ENCODE measurements around the gene CPNE6. TPM values are rescaled to one million over a fixed set of nuclear protein-coding genes. Genes with fewer than 3 reads are reported as not detected.
A peak's percentile ranks its signal among the peaks of the same experiment; 100 is the strongest.

CPNE6 gene
- total and polyA plus RNA-seq, 4 experiments from 2014 or later, result 0.04 TPM; not detected in 3

- H3K36me3 Mint-ChIP-seq, result no peaks in the 10 kb centered on the region
- ChIA-PET CTCF (ENCODE audit: partially characterized antibody) (interaction anchor here (0.7 to 17.4 kb wide), 32 partner anchors 8 to 373 kb away, joined by 3 to 475 read pairs (median 5); partner anchors contain the start of genes CPNE6, DCAF11, DHRS4L2 and IRF9), POLR2A (ENCODE audit: partially characterized antibody) (interaction anchor here (0.8 to 3.6 kb wide), 16 partner anchors 8 to 233 kb away, joined by 3 to 55 read pairs (median 7); partner anchors contain the start of genes DCAF11, EMC9, IRF9 and MDP1)
- no peak overlapping the region for H3K4me3 ChIP-seq (ENCODE audit: low read length in 2 of 2)
- peaks cover 2% of the 10 kb centered on the region for H3K4me1 ChIP-seq (ENCODE audit: insufficient read depth, low read length)
- DNase-seq, result no peak
- no peak overlapping the region for H3K27ac ChIP-seq (ENCODE audit: low read depth, low read length)
- H3K4me1 Mint-ChIP-seq, result peaks cover 6 to 14% (median 8%) of the 10 kb centered on the region in 4 donors
- H3K27ac Mint-ChIP-seq, result peak overlapping the region in 2 of 7 donors; percentile 4 to 41
- no peaks in the 10 kb centered on the region for H3K27me3 ChIP-seq (ENCODE audit: insufficient read depth, low read length)
- intact Hi-C loops (cut with micrococcal nuclease), result loop anchor here (1.0 to 5.0 kb wide), 8 partner anchors 32 to 379 kb away; partner anchors contain the start of genes IRF9 and PCK2
- H3K4me3 Mint-ChIP-seq, result no peak overlapping the region
- peaks cover 0 to 1% (median 0%) of the 10 kb centered on the region in 8 donors for H3K9me3 Mint-ChIP-seq
- no peaks in the 10 kb centered on the region for H3K36me3 ChIP-seq (ENCODE audit: insufficient read depth, low read length)
- H3K9me3 ChIP-seq (ENCODE audit: control insufficient read depth in 1 of 2, low read length in 2 of 2), result no peaks in the 10 kb centered on the region
- H3K27me3 Mint-ChIP-seq, result peaks cover 6% of the 10 kb centered on the region in 2 donors
These were observed 13.5 kb upstream of the CPNE6 start for GRCh38 chr14:24057867-24058259.

DNA sequence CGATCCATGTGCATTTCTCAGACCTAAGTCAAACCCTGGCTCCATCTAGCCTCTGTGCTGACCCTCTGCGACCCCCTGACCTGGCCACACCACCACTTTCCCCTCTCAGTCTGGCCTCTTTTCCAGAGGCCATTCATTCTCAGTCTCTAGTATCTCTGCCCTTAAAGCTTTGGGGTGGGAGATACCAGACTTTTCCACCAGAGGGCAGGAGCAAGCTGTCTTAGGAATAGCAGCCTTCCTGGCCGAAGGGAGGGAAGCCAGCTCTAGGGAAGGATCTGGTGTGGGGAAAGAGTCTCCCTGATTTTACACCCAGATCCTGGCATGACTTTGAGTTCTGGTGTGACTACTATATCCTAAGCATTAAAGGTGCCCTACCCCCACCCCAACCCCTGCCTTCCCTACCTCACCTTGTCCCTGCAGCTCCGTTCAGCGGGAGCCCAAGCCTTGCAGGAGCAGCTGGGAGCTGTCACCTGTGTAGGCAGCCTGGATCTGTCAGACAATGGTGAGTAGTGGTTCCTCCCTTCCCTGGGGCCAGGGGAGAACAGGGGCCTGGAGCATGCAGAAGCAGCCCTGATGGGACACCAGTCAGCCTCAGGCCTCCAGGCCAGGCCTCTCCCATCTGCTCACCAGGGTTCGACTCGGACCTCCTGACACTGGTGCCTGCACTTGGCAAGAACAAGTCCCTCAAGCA lies 13.0 kb upstream of the CPNE6 start:
- CTCF ChIA-PET (ENCODE audit: partially characterized antibody), result interaction anchor here (0.7 to 17.4 kb wide), 31 partner anchors 8 to 373 kb away, joined by 3 to 475 read pairs (median 5); partner anchors contain the start of genes CPNE6, DCAF11, IRF9 and KHNYN
- Histone ChIP-seq H3K9me3 (ENCODE audit: control insufficient read depth in 1 of 2, low read length in 2 of 2) (no peaks in the 10 kb centered on the region), H3K4me3 (ENCODE audit: low read length in 2 of 2) (no peak overlapping the region), H3K36me3 (ENCODE audit: insufficient read depth, low read length) (no peaks in the 10 kb centered on the region), H3K4me1 (ENCODE audit: insufficient read depth, low read length) (no peaks in the 10 kb centered on the region), H3K27me3 (ENCODE audit: insufficient read depth, low read length) (no peaks in the 10 kb centered on the region), H3K27ac (ENCODE audit: low read depth, low read length) (no peak overlapping the region)
- intact Hi-C loops (cut with micrococcal nuclease), result loop anchor here (1.0 to 5.0 kb wide), 8 partner anchors 32 to 379 kb away; partner anchors contain the start of genes IRF9 and PCK2
- H3K27ac Mint-ChIP-seq, result peak overlapping the region in 6 of 7 donors; percentile 10 to 81 (median 36)
- peaks cover 2% of the 10 kb centered on the region in 2 donors for H3K27me3 Mint-ChIP-seq
- H3K9me3 Mint-ChIP-seq, result peaks cover 0 to 2% (median 0%) of the 10 kb centered on the region in 8 donors
- peak overlapping the region in 1 of 8 donors; percentile 59 for H3K4me3 Mint-ChIP-seq
- H3K4me1 Mint-ChIP-seq, result peaks cover 2 to 8% (median 3%) of the 10 kb centered on the region in 4 donors
- no peaks in the 10 kb centered on the region for H3K36me3 Mint-ChIP-seq
- peak; percentile 49 to 63 (median 61) for DNase-seq
- POLR2A ChIA-PET (ENCODE audit: partially characterized antibody), result interaction anchor here (0.6 to 3.6 kb wide), 16 partner anchors 9 to 233 kb away, joined by 3 to 55 read pairs (median 7); partner anchors contain the start of genes CHMP4A, DCAF11, EMC9 and IRF9

DNA sequence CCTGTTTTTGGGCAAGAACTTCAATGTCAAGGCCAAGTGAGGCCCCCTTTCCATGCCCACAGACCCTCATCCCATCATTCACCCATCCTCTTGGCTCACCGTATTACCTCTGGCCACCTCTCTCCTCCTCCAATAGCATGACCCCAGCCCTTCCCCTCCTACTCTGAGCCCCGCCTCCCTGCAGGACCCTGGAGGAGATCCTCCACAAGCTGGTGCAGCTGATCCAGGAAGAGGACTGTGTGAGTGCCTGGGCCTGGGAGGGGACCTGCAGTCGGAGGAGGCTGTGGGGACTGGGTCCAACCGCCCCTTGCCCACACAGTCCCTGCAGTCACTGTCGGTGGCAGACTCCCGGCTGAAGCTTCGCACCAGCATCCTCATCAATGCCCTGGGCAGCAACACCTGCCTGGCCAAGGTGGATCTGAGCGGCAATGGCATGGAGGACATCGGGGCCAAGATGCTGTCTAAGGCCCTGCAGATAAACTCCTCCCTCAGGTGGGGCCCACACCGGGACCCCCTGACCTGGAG lies 12.3 kb upstream of the CPNE6 start:
- intact Hi-C loops (cut with micrococcal nuclease), result loop anchor here (1.0 to 5.0 kb wide), 8 partner anchors 31 to 378 kb away; partner anchors contain the start of genes IRF9 and PCK2
- Histone ChIP-seq H3K4me3 (ENCODE audit: low read length in 2 of 2) (no peak overlapping the region), H3K4me1 (ENCODE audit: insufficient read depth, low read length) (no peaks in the 10 kb centered on the region), H3K27ac (ENCODE audit: low read depth, low read length) (no peak overlapping the region), H3K36me3 (ENCODE audit: insufficient read depth, low read length) (no peaks in the 10 kb centered on the region), H3K27me3 (ENCODE audit: insufficient read depth, low read length) (no peaks in the 10 kb centered on the region), H3K9me3 (ENCODE audit: control insufficient read depth in 1 of 2, low read length in 2 of 2) (no peaks in the 10 kb centered on the region)
- Mint-ChIP-seq H3K9me3 (peaks cover 0 to 2% (median 0%) of the 10 kb centered on the region in 8 donors), H3K36me3 (no peaks in the 10 kb centered on the region), H3K27ac (peak overlapping the region in 2 of 7 donors; percentile 30 to 81), H3K4me1 (peaks cover 2 to 6% (median 3%) of the 10 kb centered on the region in 4 donors), H3K4me3 (no peak overlapping the region), H3K27me3 (peaks cover 0 to 2% of the 10 kb centered on the region in 2 donors)
- ChIA-PET CTCF (ENCODE audit: partially characterized antibody) (interaction anchor here (0.7 to 17.4 kb wide), 23 partner anchors 9 to 372 kb away, joined by 3 to 475 read pairs (median 6); partner anchors contain the start of genes CPNE6, DCAF11, IRF9 and KHNYN), POLR2A (ENCODE audit: partially characterized antibody) (interaction anchor here (0.6 to 3.6 kb wide), 12 partner anchors 22 to 112 kb away, joined by 3 to 55 read pairs (median 16); partner anchors contain the start of genes DCAF11, EMC9, IRF9 and NRL)
- no peak for DNase-seq

DNA sequence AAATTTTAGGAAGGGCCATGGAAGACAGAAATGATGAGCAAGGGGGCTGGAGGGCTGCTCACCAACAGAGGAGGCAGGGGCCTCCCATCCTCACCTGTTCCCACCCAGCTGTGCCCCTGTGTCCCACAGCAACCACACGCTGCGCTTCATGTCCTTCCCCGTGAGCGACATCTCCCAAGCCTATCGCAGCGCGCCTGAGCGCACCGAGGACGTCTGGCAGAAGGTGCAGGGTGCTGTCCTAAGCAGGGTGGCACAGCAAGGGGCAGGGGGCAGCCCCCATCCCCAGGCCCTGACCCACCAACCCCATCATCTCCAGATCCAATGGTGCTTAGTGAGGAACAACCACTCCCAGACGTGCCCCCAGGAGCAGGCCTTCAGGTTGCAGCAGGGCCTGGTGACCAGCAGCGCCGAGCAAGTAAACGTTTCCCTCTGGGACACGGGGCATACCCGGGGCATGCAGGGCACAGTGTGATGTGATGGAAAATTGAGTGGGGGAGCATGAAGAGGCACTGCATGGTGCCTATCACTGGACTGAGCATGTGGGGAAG lies 11.4 kb upstream of the CPNE6 start:
- ChIA-PET CTCF (ENCODE audit: partially characterized antibody) (interaction anchor here (4.0 to 17.4 kb wide), 4 partner anchors 23 to 101 kb away, joined by 49 to 475 read pairs (median 244); partner anchors contain the start of genes IRF9 and PCK2), POLR2A (ENCODE audit: partially characterized antibody) (interaction anchor here (1.0 to 1.3 kb wide), 2 partner anchors 34 to 49 kb away, joined by 3 read pairs; partner anchors contain the start of gene PCK2)
- Histone ChIP-seq H3K4me3 (ENCODE audit: low read length in 2 of 2) (no peak overlapping the region), H3K9me3 (ENCODE audit: control insufficient read depth in 1 of 2, low read length in 2 of 2) (no peaks in the 10 kb centered on the region), H3K36me3 (ENCODE audit: insufficient read depth, low read length) (no peaks in the 10 kb centered on the region), H3K4me1 (ENCODE audit: insufficient read depth, low read length) (no peaks in the 10 kb centered on the region), H3K27ac (ENCODE audit: low read depth, low read length) (no peak overlapping the region), H3K27me3 (ENCODE audit: insufficient read depth, low read length) (no peaks in the 10 kb centered on the region)
- H3K9me3 Mint-ChIP-seq, result peaks cover 0 to 2% (median 0%) of the 10 kb centered on the region in 8 donors
- H3K36me3 Mint-ChIP-seq, result no peaks in the 10 kb centered on the region
- no peak for DNase-seq
- no peak overlapping the region for H3K27ac Mint-ChIP-seq
- peaks cover 2 to 6% (median 3%) of the 10 kb centered on the region in 4 donors for H3K4me1 Mint-ChIP-seq
- intact Hi-C loops (cut with micrococcal nuclease), result loop anchor here (5.0 kb wide), 1 partner anchor 377 kb away; no protein-coding TSS in a partner anchor
- no peak overlapping the region for H3K4me3 Mint-ChIP-seq
- peaks cover 0 to 2% of the 10 kb centered on the region in 2 donors for H3K27me3 Mint-ChIP-seq

DNA sequence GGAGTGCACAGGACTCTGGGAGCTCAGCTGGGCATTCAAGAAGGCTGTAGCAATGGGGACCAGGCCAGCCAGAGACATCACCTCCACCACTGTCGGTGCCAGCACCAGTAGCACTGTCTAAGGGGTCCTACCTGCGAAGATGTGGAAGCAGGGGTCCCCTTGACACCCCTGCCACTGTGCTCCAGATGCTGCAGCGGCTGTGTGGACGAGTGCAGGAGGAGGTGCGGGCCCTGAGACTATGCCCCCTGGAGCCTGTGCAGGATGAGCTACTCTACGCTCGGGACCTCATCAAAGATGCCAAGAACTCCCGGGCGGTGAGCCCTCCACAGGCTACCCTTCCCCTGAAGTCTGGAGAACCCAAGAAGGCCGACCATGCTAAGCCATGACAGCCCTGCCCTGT lies 10.9 kb upstream of the CPNE6 start:
- no peak for DNase-seq

GRCh38 chr14:24060984-24061913 lies 10.1 kb upstream of the CPNE6 start:
- no peak overlapping the region for H3K4me3 Mint-ChIP-seq
- H3K4me1 ChIP-seq (ENCODE audit: insufficient read depth, low read length), result no peaks in the 10 kb centered on the region
- H3K27me3 ChIP-seq (ENCODE audit: insufficient read depth, low read length), result no peaks in the 10 kb centered on the region
- no peaks in the 10 kb centered on the region for H3K36me3 ChIP-seq (ENCODE audit: insufficient read depth, low read length)
- CTCF ChIA-PET (ENCODE audit: partially characterized antibody), result interaction anchor here (0.6 to 17.4 kb wide), 6 partner anchors 10 to 235 kb away, joined by 3 to 475 read pairs (median 49); partner anchors contain the start of genes CARMIL3 and PCK2
- DNase-seq, result no peak
- H3K27ac Mint-ChIP-seq, result peak overlapping the region in 1 of 7 donors; percentile 12
- peaks cover 2 to 6% (median 3%) of the 10 kb centered on the region in 4 donors for H3K4me1 Mint-ChIP-seq
- no peaks in the 10 kb centered on the region for H3K9me3 ChIP-seq (ENCODE audit: control insufficient read depth in 1 of 2, low read length in 2 of 2)
- H3K27ac ChIP-seq (ENCODE audit: low read depth, low read length), result no peak overlapping the region
- H3K9me3 Mint-ChIP-seq, result peaks cover 0 to 2% (median 0%) of the 10 kb centered on the region in 8 donors
- H3K27me3 Mint-ChIP-seq, result peaks cover 0 to 2% of the 10 kb centered on the region in 2 donors
- H3K4me3 ChIP-seq (ENCODE audit: low read length in 2 of 2), result no peak overlapping the region
- POLR2A ChIA-PET (ENCODE audit: partially characterized antibody), result interaction anchor here (0.9 to 1.3 kb wide), 3 partner anchors 33 to 53 kb away, joined by 3 to 4 read pairs (median 3); partner anchors contain the start of genes DCAF11 and PCK2
- no peaks in the 10 kb centered on the region for H3K36me3 Mint-ChIP-seq
- intact Hi-C loops (cut with micrococcal nuclease), result no loop called here

More for the DNA sequence above, 10.9 kb upstream of the CPNE6 start:
- no peak overlapping the region for H3K4me3 ChIP-seq (ENCODE audit: low read length in 2 of 2)
- Mint-ChIP-seq H3K4me3 (no peak overlapping the region), H3K27me3 (peaks cover 0 to 2% of the 10 kb centered on the region in 2 donors), H3K9me3 (peaks cover 0 to 2% (median 0%) of the 10 kb centered on the region in 8 donors), H3K4me1 (peaks cover 2 to 6% (median 3%) of the 10 kb centered on the region in 4 donors), H3K36me3 (no peaks in the 10 kb centered on the region), H3K27ac (no peak overlapping the region)
- CTCF ChIA-PET (ENCODE audit: partially characterized antibody), result interaction anchor here (7.1 to 17.4 kb wide), 3 partner anchors 23 to 46 kb away, joined by 95 to 475 read pairs (median 392); partner anchors contain the start of gene PCK2
- H3K27ac ChIP-seq (ENCODE audit: low read depth, low read length), result no peak overlapping the region
- H3K27me3 ChIP-seq (ENCODE audit: insufficient read depth, low read length), result no peaks in the 10 kb centered on the region
- no peaks in the 10 kb centered on the region for H3K9me3 ChIP-seq (ENCODE audit: control insufficient read depth in 1 of 2, low read length in 2 of 2)
- POLR2A ChIA-PET (ENCODE audit: partially characterized antibody), result interaction anchor here (1.0 to 1.3 kb wide), 2 partner anchors 33 to 49 kb away, joined by 3 read pairs; partner anchors contain the start of gene PCK2
- H3K4me1 ChIP-seq (ENCODE audit: insufficient read depth, low read length), result no peaks in the 10 kb centered on the region
- no peaks in the 10 kb centered on the region for H3K36me3 ChIP-seq (ENCODE audit: insufficient read depth, low read length)
- intact Hi-C loops (cut with micrococcal nuclease), result no loop called here
